GM18858 (cell line): ENCODE data around the gene PLEK.

ENCODE experiments used
- ATAC-seq: cut with Tn5 transposase; IDR thresholded peaks from one replicate; pipeline ENCODE4 v1.9.1; 2021; ENCODE audit not compliant: unreplicated experiment

The PLEK gene

GRCh38 chr2:68414452-68414851 is 49.4 kb downstream of the PLEK start:
- no peak for ATAC-seq

DNA sequence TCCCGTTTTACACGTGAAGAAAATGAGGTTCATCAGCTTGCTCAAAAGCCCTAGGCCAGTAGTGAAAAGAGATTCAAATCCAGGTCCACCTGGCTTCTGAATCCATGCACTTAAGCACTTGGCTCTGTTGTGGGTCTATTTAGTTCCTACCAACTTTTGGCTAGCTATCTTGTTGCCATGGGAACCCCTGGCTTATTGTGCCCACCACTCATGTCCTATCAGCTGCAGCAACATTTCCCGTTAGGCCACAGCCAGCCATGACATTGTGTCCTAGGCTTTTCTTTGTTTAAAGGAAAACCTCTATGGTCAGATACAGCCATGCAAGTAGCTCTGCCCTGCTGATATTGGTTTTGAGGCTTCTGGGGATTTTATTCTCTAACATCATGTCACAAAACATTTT is 49.8 kb downstream of the PLEK start:
- ATAC-seq: no peak

GRCh38 chr2:68415521-68415920 is 50.4 kb downstream of the PLEK start:
- ATAC-seq: no peak

DNA sequence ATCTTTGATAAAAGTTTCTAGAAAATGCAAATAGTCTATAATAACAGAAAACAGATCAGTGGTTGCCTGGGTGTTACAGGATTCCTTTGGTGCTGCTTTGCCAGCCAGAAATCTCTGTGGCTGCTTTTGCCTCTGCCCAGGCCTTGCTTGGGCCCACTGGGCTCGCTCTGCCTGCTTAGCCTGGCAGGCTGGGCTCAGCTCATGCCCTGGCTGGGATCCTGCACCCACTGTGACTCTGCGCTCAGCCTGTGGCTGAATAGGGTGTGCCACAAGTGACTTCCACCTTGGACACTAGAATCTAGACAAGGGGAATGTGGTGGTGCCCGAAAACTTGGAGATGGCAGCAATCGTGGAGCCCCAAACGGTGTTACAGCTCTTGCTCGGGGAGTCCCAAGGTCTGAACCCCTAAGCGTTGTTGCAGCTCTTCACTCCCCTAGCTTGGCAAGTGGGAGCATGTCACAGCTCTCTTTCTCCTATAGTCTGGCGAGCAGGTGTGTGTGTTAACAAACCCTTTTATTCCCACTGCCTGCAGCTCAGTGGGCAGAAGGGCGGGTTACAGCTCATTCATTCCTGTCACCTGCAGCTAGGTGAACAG is 51.1 kb downstream of the PLEK start:
- no peak for ATAC-seq

- no peak for ATAC-seq
Measured at GRCh38 chr2:68417926-68418325, 52.8 kb downstream of the PLEK start.

DNA sequence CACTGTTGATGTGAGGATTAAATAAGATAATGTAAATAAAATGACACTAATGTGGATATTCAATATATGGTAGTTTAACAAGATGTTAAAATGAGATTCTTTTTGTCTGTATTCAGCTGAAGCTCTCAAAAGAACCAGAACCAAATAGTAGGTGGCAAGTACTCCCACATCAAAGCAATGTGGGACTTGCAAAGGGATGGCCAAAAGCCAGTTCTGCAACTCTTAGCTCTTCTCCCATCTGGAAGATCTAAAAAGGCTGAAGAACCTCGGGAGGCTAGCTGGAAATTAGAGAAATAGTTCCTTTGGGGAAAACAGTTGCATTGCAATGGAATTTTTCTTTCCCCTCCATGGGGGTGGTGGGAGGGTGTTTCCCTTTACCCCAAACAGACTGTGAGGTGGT is 53.3 kb downstream of the PLEK start:
- no peak for ATAC-seq

- no peak for ATAC-seq
Measured at GRCh38 chr2:68418855-68419254, 53.8 kb downstream of the PLEK start.

GRCh38 chr2:68420254-68420910 is 55.3 kb downstream of the PLEK start:
- no peak for ATAC-seq

DNA sequence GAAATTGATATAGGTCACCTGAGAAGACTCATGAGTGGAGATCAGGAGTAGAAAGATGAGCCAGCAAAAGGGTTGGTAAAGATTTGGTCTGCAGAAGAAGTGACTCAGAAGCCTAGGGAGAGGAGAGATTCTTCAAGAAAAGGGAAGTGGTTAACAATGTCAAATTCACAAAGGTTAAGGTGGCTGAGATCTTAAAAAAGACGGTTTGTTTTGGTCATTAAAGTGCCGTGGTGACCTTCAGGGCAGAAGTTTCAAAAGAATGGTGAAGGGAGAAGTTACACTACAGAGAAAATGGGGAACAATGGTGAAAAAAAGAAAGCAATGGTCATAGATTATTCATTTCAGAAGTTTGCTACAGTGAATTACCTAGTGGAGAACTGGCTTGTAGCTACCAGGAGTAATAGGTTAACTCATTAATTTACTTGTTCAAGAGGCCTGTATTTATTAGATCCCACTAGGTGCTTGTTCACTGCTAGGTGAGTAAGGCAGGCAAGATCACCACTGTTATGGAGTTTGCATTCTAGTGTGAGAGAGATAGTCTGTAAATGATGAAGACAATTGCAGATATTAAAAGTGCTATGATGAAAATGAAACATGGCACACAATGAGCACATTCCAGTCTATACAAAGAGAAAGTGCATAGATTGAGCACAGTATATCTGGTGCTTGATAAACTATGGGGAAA is 59.0 kb downstream of the PLEK start:
- ATAC-seq: peak; percentile 74

- ATAC-seq: no peak
Measured at GRCh38 chr2:68425503-68425902, 60.4 kb downstream of the PLEK start.

DNA sequence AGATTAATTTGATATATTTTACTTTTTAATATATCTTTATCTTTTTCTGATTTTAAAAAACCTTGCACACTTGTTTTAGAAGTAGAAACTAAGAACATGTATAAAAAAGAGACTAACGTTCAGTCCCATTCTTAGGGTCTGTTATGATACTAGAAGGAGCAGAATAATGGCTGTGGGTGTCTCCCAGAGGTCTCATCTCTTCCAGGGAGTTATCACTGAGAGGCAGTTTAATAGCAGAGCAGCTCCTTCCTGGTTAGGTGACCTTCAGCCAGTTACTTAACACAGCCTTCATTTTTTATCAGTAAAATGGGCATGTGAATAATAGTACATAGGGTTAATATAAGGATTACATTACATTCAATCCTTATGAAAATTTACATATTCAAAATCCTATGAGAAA is 61.4 kb downstream of the PLEK start:
- ATAC-seq: no peak

DNA sequence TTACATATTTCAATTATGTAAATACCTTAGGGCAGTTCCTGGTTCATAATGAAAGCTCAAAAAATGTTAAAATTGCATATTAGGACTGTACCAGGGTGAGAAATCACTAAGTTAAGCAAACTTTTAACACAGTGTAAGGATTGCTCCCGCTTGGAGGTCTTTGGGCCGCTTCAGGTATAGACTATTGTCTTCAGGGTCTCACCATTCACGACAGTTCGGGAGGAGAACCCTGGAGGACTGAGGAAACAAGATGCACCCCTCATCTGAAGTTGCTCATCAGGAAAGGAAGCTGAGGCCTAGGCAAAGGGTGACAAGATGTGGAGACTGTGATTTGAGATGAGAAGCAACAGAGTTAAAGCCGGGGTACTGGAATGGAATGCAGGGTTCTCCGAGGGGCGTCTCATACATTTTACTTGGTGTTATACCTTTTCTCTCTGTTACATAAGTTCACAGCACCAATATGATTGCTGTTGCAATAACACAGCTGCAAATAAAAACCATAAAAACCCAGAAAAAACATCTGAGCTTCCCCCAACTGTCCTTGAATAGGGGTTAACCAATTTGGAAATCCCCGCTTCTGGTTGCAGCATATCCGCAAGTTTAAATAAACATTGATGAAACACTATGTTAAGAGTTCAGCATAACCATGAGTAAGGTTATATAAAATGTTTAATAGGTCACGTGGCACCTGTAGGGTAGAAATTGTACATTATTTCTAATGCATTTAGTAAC is 61.9 kb downstream of the PLEK start:
- no peak for ATAC-seq

GRCh38 chr2:68428126-68428525 is 63.0 kb downstream of the PLEK start:
- ATAC-seq: no peak

- no peak for ATAC-seq
Measured at GRCh38 chr2:68428746-68429145, 63.7 kb downstream of the PLEK start.

DNA sequence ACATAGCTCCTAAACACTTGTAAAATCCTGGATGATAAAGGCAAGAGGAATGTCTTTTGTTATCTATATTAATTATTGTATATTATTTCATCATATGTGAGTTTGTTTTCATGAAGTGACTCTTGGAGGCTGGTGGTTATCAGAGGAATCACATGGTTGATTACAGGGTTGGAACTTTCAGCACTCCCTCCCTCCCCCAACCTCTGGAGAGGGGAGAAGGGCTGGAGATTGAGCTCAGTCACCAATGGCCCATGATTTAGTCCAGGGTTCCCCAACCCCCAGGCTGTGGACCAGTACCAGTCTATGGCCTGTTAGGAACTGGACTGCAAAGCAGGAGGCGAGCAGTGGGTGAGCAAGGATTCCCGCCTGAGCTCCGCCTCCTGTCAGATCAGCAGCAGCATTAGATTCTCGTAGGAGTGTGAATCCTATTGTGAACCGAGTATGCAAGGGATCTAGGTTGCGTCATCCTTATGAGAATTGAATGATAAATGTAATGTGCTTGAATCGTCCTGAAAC is 64.3 kb downstream of the PLEK start:
- no peak for ATAC-seq

DNA sequence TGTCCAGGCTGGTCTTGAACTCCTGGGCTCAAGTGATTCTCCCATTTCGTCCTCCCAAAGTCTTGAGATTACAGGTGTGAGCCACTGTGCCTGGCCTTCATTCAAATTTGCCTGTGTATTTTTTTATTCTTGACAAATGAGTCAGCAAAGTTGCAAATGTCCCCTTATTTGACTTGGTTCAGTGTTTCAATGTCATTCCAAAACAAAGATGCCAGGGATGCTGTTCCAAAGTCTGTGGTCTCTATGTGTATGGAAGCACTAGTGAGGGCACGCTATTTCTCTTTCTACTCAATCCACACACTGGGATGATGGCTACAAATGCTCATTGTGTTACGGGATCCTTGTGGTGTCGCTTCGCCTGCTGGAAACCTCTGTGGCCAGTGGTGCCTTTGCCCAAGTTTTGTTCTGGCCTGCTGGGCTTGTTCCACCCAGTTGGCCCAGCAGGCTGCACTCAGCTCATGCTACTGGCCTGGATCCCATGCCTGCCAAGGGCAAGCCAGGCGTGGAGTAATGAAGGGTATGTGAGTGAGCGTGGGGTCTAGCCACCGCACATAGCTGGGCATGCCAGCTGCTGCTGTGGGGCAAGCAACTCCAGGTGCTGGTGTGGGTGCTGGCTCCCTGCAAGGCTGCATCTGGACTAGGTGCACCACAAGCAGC is 66.4 kb downstream of the PLEK start:
- ATAC-seq: no peak

- ATAC-seq: no peak
Measured at GRCh38 chr2:68432696-68433658, 67.9 kb downstream of the PLEK start.

DNA sequence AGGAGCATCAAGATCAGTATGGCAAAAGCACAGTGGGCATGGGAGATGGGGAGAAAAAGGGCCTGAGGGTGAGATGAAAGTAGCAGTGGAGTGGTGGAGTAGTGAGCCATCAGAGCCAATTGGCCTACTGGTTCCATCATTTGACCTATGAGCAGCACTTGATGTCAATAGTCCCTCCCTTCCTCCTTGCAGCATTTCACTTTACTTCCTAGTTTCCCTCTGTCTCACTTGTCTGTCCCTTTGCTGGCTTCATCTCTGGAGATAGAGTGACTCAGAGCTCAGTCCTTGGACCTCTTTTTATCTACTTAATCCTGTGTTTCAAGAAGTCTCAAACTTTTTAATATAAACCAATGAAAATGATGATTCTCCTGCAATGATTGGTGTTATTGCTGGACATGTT is 69.9 kb downstream of the PLEK start:
- no peak for ATAC-seq

- ATAC-seq: no peak
Measured at GRCh38 chr2:68435615-68436014, 70.5 kb downstream of the PLEK start.

GRCh38 chr2:68436270-68436669 is 71.2 kb downstream of the PLEK start:
- ATAC-seq: no peak
